GM23338 (cell line): ENCODE measurements around the gene EFCAB10. TPM values are rescaled to one million over a fixed set of nuclear protein-coding genes. Genes with fewer than 3 reads are reported as not detected.
A peak's percentile ranks its signal among the peaks of the same experiment; 100 is the strongest.

Source experiments
- ATAC-seq: fragments of 200-7000 bp; cut with Tn5 transposase; 3 replicates; pipeline ENCODE4 v1.9.1; 2020
- DNase-seq: peaks from one replicate; pipeline ENCODE4 v3.0.0-alpha.2; 2015; ENCODE audit warnings: low spot score
- H2AFZ ChIP-seq: fragments of 200-600 bp; sonication (generic); 2 replicates; pipeline ENCODE4 v1.8.0; 2016; ENCODE audit warnings: antibody characterized with exemption, mild to moderate bottlenecking, moderate library complexity
- H3F3A ChIP-seq: fragments of 200-600 bp; sonication (generic); replicated peaks from 2 replicates; pipeline ENCODE4 v1.8.0; 2017; ENCODE audit warnings: antibody characterized with exemption, mixed run types, low read depth
- H3K27ac ChIP-seq: fragments of 200-600 bp; sonication (generic); 2 replicates; pipeline ENCODE4 v1.6.1; 2016; ENCODE audit warnings: low read depth
- H3K27me3 ChIP-seq: fragments of 200-600 bp; sonication (generic); 2 replicates; pipeline ENCODE4 v1.8.0; 2016; ENCODE audit warnings: mild to moderate bottlenecking, mixed run types, moderate library complexity; ENCODE audit not compliant: insufficient read depth
- H3K36me3 ChIP-seq: fragments of 200-600 bp; sonication (generic); 2 replicates; pipeline ENCODE4 v1.8.0; 2016; ENCODE audit warnings: mild to moderate bottlenecking; ENCODE audit not compliant: insufficient read depth
- H3K4me1 ChIP-seq: fragments of 200-600 bp; sonication (generic); 2 replicates; pipeline ENCODE4 v1.8.0; 2016; ENCODE audit warnings: mild to moderate bottlenecking, moderate library complexity; ENCODE audit not compliant: insufficient read depth
- H3K4me2 ChIP-seq: fragments of 200-600 bp; sonication (generic); 2 replicates; pipeline ENCODE4 v1.7.1; 2017; ENCODE audit warnings: mixed run types
- H3K4me3 ChIP-seq: fragments of 200-600 bp; sonication (generic); 2 replicates; pipeline ENCODE4 v1.6.1; 2016; ENCODE audit warnings: mixed run types
- H3K79me2 ChIP-seq: fragments of 200-600 bp; sonication (generic); replicated peaks from 2 replicates; pipeline ENCODE4 v1.8.0; 2017; ENCODE audit warnings: mild to moderate bottlenecking; ENCODE audit not compliant: insufficient read depth
- H3K9me2 ChIP-seq: fragments of 200-600 bp; sonication (generic); 2 replicates; pipeline ENCODE4 v1.8.0; 2017; ENCODE audit not compliant: insufficient read depth
- H4K20me1 ChIP-seq: fragments of 200-600 bp; sonication (generic); replicated peaks from 2 replicates; pipeline ENCODE4 v1.8.0; 2017; ENCODE audit warnings: mild to moderate bottlenecking; ENCODE audit not compliant: insufficient read depth
- H3K27ac Mint-ChIP-seq: 2 replicates; pipeline ENCODE4 v1.8.0; 2020; ENCODE audit warnings: inconsistent platforms, mild to moderate bottlenecking, moderate library complexity, mixed read lengths
- H3K27me3 Mint-ChIP-seq: 3 replicates; pipeline ENCODE4 v1.8.0; 2022; ENCODE audit warnings: low read depth, mild to moderate bottlenecking, moderate library complexity, mixed read lengths, inconsistent platforms; ENCODE audit not compliant: insufficient read depth, poor library complexity
- H3K36me3 Mint-ChIP-seq: 3 replicates; pipeline ENCODE4 v1.8.0; 2021; ENCODE audit warnings: low read depth, mild to moderate bottlenecking, inconsistent platforms, moderate library complexity, mixed read lengths
- H3K4me1 Mint-ChIP-seq: 3 replicates; pipeline ENCODE4 v1.8.0; 2020; ENCODE audit warnings: mild to moderate bottlenecking, inconsistent platforms, mixed read lengths
- H3K4me3 Mint-ChIP-seq: 3 replicates; pipeline ENCODE4 v1.8.0; 2021; ENCODE audit warnings: moderate library complexity, mild to moderate bottlenecking, inconsistent platforms, mixed read lengths
- H3K9me3 Mint-ChIP-seq: 3 replicates; pipeline ENCODE4 v1.8.0; 2020; ENCODE audit warnings: moderate library complexity, mild to moderate bottlenecking, inconsistent platforms, mixed read lengths
- CREB1 ChIP-seq: fragments of 250-450 bp; sonication (Bioruptor Pico); IDR thresholded peaks from 2 replicates; pipeline ENCODE4 v1.5.0; 2020; ENCODE audit warnings: low read depth, mild to moderate bottlenecking, moderate library complexity
- CTCF ChIP-seq, 2 experiments: fragments of 200-600 bp in 1 of 2; sonication (generic) in 1 of 2; conservative IDR thresholded peaks; 2 replicates each; pipeline versions ENCODE4 v1.5.1 to v1.6.1; 2016 to 2017; ENCODE audit warnings: antibody characterized with exemption in 2 of 2, low read depth in 2 of 2, mild to moderate bottlenecking in 2 of 2, moderate library complexity in 1 of 2
- ETS1 ChIP-seq: IDR thresholded peaks from 2 replicates; pipeline ENCODE4 v1.6.1; 2016; ENCODE audit warnings: antibody characterized with exemption
- EZH2 ChIP-seq: fragments of 200-600 bp; sonication (generic); IDR thresholded peaks from one replicate; pipeline ENCODE4 v1.8.0; 2017; ENCODE audit warnings: antibody characterized with exemption, mild to moderate bottlenecking, low read depth; ENCODE audit not compliant: unreplicated experiment
- EZH2phosphoT487 ChIP-seq: fragments of 200-600 bp; sonication (generic); IDR thresholded peaks from one replicate; pipeline ENCODE4 v1.8.1; 2018; ENCODE audit warnings: antibody characterized with exemption; ENCODE audit not compliant: unreplicated experiment
- JUNB ChIP-seq: IDR thresholded peaks from one replicate; pipeline ENCODE4 v1.6.1; 2016; ENCODE audit warnings: antibody characterized with exemption; ENCODE audit not compliant: unreplicated experiment
- NANOG ChIP-seq: IDR thresholded peaks from 2 replicates; pipeline ENCODE4 v1.6.1; 2016; ENCODE audit warnings: antibody characterized with exemption, borderline replicate concordance
- POLR2AphosphoS5 ChIP-seq: IDR thresholded peaks from 2 replicates; pipeline ENCODE4 v1.6.1; 2016; ENCODE audit warnings: antibody characterized with exemption, low read depth
- REST ChIP-seq: IDR thresholded peaks from one replicate; pipeline ENCODE4 v1.6.1; 2018; ENCODE audit warnings: antibody characterized with exemption; ENCODE audit not compliant: unreplicated experiment
- STAT1 ChIP-seq: IDR thresholded peaks from one replicate; pipeline ENCODE4 v1.6.1; 2016; ENCODE audit warnings: antibody characterized with exemption; ENCODE audit not compliant: unreplicated experiment
- ZNF114 ChIP-seq: fragments of 250-450 bp; sonication (Bioruptor Pico); IDR thresholded peaks from 2 replicates; pipeline ENCODE4 v1.5.0; 2020; ENCODE audit warnings: mild to moderate bottlenecking, moderate library complexity
- ZNF331 ChIP-seq: fragments of 250-450 bp; sonication (Bioruptor Pico); IDR thresholded peaks from 2 replicates; pipeline ENCODE4 v1.5.0; 2020; ENCODE audit warnings: low read depth, mild to moderate bottlenecking, moderate library complexity
- ZNF462 ChIP-seq: fragments of 250-450 bp; sonication (Bioruptor Pico); IDR thresholded peaks from 2 replicates; pipeline ENCODE4 v1.5.0; 2020; ENCODE audit warnings: mild to moderate bottlenecking, moderate library complexity
- polyA plus RNA-seq: library from polyadenylated mRNA; unstranded; fragments of >200 nt; fragmentation: Nextera tagmentation; extraction: Ambion mirVana; gene quantifications from 2 replicates; pipeline ENCODE4 v1.2.1, GENCODE V29; 2016
- total RNA-seq: library from RNA; depleted of rRNA; stranded (reverse); fragments of >200 nt; shearing (Covaris generic); gene quantifications from 2 replicates; pipeline ENCODE4 v1.2.3, GENCODE V29; 2014

The EFCAB10 gene
- total and polyA plus RNA-seq, 2 experiments from 2014 or later: 4.7 to 10.3 TPM

- Histone ChIP-seq H3K9me2 (no peaks in the 10 kb centered on the region), H3K79me2 (no peaks in the 10 kb centered on the region), H3K27ac (peak overlapping the region; percentile 36; the same call in 1 of the 2 replicates), H4K20me1 (0 out of 2 replicates have a peak, but pooled peaks cover 13% of the 10 kb centered on the region), H3K4me2 (no peak overlapping the region), H2AFZ (no peak overlapping the region), H3K36me3 (peaks cover 7% of the 10 kb centered on the region), H3F3A (peaks cover 5% of the 10 kb centered on the region; the same call in 1 of the 2 replicates), H3K27me3 (no peaks in the 10 kb centered on the region), H3K4me3 (no peak overlapping the region), H3K4me1 (peaks cover 9% of the 10 kb centered on the region; the same call in 1 of the 2 replicates)
- peaks cover 87% of the 10 kb centered on the region for H3K36me3 Mint-ChIP-seq
- DNase-seq: no peak
- peaks cover 47% of the 10 kb centered on the region for H3K4me1 Mint-ChIP-seq
- TF ChIP-seq REST: no peak
- TF ChIP-seq EZH2: no peak
- TF ChIP-seq ZNF462 (CRISPR knock-in tag): no peak
- no peak for TF ChIP-seq ZNF331 (CRISPR knock-in tag)
- no peak for TF ChIP-seq NANOG
- TF ChIP-seq ETS1: no peak
- TF ChIP-seq CREB1: no peak
- no peak for TF ChIP-seq STAT1
- TF ChIP-seq JUNB: no peak
- TF ChIP-seq CTCF (conservative IDR thresholded peaks at IDR 0.05; ENCODE audit: low read depth in 2 of 2): no peak
- TF ChIP-seq POLR2AphosphoS5: no peak
- no peak for TF ChIP-seq EZH2phosphoT487
- TF ChIP-seq ZNF114 (CRISPR knock-in tag): no peak
- H3K27ac Mint-ChIP-seq: peak overlapping the region; percentile 22
- H3K9me3 Mint-ChIP-seq: no peaks in the 10 kb centered on the region
- H3K27me3 Mint-ChIP-seq: peaks cover 14% of the 10 kb centered on the region
- H3K4me3 Mint-ChIP-seq: no peak overlapping the region; the same call in 2 of the 3 replicates
- no peak for ATAC-seq
Measured at GRCh38 chr7:105611856-105612775, 30.8 kb upstream of the EFCAB10 start.
